Breast epithelium (tissue), 3 donors: ENCODE data around the gene ZNF664.

Experiments
- CTCF ChIP-seq, 3 donors: fragments of 450-650 bp; IDR thresholded peaks; one replicate each; pipeline ENCODE4 v1.5.1; 2016 to 2017; ENCODE audit warnings: antibody characterized with exemption in 3 of 3, mild to moderate bottlenecking in 3 of 3, moderate library complexity in 3 of 3
- POLR2A ChIP-seq: fragments of 450-650 bp; IDR thresholded peaks from one replicate; pipeline ENCODE4 v1.6.1; 2016; ENCODE audit warnings: antibody characterized with exemption, mild to moderate bottlenecking, moderate library complexity
- POLR2AphosphoS5 ChIP-seq, 3 donors: sonication (generic); formaldehyde crosslinking; IDR thresholded peaks; one replicate each; pipeline ENCODE4 v1.6.1; 2017; ENCODE audit warnings: antibody characterized with exemption in 3 of 3

- no peak for TF ChIP-seq CTCF (IDR thresholded peaks at IDR 0.05)
- TF ChIP-seq POLR2AphosphoS5 (IDR thresholded peaks at IDR 0.05), result no peak
- no peak for TF ChIP-seq POLR2A
These were observed 35.0 kb downstream of the ZNF664 start for GRCh38 chr12:124007826-124008570.
